HFF-Myc (cell line): ENCODE data around the gene DIP2A.

Experiments
- DNase-seq: peaks from one replicate; pipeline ENCODE4 v3.0.0-alpha.2; 2011; ENCODE audit warnings: low read depth; ENCODE audit errors: extremely low read depth
- H3K4me3 ChIP-seq: replicated peaks from 2 replicates; pipeline ENCODE4 v1.5.1; 2011; ENCODE audit warnings: low read depth, mild to moderate bottlenecking, control low read depth, low read length
- TF ChIP-seq, protein P1 (sequence below): IDR thresholded peaks from 2 replicates; pipeline ENCODE4 v1.5.1; 2012; ENCODE audit warnings: mild to moderate bottlenecking, low read depth, low read length, control low read depth; ENCODE audit errors: missing control alignments

Gene DIP2A

DNA sequence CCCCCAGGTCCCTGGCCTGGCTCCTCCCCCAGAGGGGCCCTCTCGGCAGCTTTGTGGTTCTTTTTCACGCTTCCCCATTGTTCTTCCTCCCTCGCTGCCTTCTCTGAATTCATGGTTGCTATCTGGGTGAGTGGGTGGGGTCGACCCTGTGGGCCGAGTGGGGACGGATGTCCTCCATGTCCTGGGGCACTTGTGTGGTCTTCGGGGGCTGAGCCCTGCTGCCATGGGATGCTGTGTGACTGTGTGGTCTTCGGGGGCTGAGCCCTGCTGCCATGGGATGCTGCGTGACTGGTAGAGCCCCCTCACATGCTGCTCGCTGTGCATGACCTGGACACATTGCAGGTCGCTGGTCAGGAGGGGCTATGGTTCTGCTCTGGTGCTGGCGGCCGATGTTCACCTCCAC, 21.6 kb upstream of the DIP2A start:
- DNase-seq, result no peak
- TF ChIP-seq, protein P1, sequence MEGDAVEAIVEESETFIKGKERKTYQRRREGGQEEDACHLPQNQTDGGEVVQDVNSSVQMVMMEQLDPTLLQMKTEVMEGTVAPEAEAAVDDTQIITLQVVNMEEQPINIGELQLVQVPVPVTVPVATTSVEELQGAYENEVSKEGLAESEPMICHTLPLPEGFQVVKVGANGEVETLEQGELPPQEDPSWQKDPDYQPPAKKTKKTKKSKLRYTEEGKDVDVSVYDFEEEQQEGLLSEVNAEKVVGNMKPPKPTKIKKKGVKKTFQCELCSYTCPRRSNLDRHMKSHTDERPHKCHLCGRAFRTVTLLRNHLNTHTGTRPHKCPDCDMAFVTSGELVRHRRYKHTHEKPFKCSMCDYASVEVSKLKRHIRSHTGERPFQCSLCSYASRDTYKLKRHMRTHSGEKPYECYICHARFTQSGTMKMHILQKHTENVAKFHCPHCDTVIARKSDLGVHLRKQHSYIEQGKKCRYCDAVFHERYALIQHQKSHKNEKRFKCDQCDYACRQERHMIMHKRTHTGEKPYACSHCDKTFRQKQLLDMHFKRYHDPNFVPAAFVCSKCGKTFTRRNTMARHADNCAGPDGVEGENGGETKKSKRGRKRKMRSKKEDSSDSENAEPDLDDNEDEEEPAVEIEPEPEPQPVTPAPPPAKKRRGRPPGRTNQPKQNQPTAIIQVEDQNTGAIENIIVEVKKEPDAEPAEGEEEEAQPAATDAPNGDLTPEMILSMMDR, result no peak
- H3K4me3 ChIP-seq, result no peak overlapping the region

DNA sequence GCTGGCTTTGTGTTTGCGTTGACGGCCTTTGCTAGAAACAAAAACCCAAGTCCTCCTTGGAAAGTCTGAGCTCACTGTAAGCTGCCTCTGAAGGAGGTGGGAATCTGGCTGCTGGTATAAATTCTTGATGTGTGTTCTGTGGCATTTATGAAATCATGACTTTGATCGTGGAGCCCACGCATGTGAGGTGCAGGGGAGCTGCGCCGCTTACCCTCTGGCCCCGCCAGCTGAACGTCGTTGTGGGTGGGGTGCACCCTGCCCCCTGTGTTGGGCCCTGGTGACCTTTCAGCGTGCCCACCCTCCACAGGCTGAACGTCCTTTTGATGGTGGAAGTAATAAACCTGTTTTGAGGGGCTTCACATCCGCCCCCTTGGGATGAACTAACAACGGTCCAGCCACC, 21.2 kb upstream of the DIP2A start:
- H3K4me3 ChIP-seq, result no peak overlapping the region
- TF ChIP-seq, protein P1, result no peak
- DNase-seq, result no peak

DNA sequence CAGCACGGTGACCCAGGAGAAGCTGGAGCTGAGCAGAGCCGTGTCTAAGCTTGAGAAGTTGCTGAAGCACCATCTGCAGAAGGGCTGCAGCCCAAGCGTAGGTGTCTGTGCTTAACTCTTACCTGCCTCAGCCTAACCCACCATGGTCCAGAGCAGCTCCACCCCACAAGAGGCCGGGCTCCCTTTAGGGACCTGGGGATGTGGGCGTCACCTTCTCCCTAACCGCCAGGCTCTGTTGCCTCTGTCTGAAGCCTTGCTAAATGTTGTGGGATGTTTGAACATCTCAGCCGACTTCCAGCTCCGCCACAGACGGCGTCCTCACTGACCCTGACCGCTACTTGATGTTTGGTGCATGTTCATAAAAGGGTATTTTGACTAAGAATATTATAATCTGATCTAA, 20.4 kb upstream of the DIP2A start:
- no peak for DNase-seq
- H3K4me3 ChIP-seq, result no peak overlapping the region
- TF ChIP-seq, protein P1, result no peak

DNA sequence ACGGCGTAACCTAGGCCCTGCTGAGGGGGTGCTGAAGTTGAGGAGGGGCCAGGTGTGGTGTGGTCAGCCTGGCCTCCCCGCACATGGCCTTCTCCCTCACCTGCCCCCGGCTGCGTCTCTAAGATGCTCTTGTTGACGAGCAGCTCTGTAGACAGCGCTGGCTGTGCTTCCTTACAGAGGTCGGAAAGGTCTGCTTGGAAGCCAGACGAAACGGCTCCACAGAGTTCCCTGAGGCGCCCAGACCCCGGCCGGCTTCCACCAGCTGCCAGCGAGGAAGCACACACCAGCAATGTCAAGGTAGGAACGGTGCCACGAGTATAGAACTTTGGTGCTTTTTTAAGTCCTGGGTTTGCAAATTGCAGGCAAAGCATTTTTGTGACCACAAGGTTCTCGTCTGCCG, 18.8 kb upstream of the DIP2A start:
- no peak for DNase-seq
- no peak overlapping the region for H3K4me3 ChIP-seq
- TF ChIP-seq, protein P1, result no peak

DNA sequence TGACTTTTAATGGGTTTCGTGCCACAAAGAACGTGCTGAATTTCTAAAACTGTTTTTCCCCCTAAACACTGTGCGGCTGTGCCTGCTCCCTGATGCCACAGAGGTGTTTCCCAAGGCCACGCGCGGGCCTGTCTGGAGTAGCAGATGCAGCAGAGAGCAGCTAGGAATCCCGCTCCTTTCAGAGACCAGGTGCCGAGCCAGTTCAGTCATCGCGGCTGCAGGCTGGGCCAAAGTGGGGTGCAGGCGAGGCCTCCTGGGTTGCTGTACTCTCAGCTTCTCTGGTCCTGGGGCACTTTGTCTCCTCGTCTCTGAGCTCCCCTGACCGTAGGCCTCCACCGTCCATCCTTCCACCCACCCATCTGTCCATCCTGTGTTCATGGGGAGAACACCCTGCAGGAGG, 17.4 kb upstream of the DIP2A start:
- no peak overlapping the region for H3K4me3 ChIP-seq
- TF ChIP-seq, protein P1, result no peak
- no peak for DNase-seq

GRCh38 chr21:46441961-46442498, 16.7 kb upstream of the DIP2A start:
- no peak for DNase-seq
- TF ChIP-seq, protein P1, result no peak
- no peak overlapping the region for H3K4me3 ChIP-seq

- DNase-seq, result no peak
- H3K4me3 ChIP-seq, result no peak overlapping the region
- TF ChIP-seq, protein P1, result no peak
Observed at GRCh38 chr21:46442938-46443337, 15.8 kb upstream of the DIP2A start.
